Middle frontal gyrus (tissue), 1 donor: ENCODE results near the gene KCTD16.

Source experiments
- DNase-seq: peaks from one replicate; pipeline ENCODE4 v3.0.0-alpha.2; 2015; ENCODE audit warnings: low spot score; ENCODE audit errors: extremely low spot score

The KCTD16 gene

DNA sequence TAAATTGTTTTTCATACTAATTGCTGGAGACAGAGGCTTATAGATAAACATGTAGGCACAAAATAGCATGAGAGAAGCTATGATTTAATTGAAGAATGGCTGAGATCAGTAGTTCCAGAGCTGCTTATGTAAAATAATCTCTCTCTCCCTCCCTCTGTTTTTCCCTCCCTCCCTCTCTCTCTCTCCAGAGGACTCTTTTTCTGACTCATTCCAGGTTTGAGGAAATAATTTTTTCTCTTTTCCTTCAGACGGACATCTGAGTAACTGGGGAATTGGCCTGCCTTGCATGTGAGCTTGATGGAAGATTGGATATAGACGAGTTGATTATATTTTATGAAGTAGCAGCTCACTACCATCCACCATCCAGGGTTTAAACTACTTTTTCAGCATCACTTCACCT is 35.5 kb downstream of the KCTD16 start:
- DNase-seq: no peak

DNA sequence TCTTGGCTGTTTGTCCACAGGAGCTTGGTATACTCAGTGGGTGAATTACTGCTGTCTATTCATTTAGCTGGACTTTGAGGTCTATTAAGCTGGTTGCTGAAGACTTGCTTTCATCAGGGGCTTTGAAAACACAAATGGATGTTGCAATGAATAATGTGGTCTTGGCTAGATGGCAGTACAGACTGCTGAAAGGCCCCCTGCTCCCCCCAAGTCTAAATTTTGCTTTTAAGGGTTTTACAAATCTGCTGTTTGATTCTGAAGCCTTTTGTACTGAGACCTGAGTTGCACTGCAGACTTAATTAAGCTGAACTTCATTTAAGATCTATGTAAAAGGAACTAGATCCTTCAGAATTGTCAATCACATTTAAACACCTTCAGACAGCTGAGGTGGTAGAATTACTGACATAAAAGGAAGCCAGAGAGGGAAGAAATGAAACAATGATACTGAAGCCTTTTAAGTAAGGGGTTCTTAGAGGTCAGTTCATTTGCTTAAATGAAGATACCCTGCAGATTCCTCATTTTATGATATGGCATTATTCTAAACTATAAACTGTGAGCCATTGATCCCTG is 37.3 kb downstream of the KCTD16 start:
- DNase-seq: no peak

DNA sequence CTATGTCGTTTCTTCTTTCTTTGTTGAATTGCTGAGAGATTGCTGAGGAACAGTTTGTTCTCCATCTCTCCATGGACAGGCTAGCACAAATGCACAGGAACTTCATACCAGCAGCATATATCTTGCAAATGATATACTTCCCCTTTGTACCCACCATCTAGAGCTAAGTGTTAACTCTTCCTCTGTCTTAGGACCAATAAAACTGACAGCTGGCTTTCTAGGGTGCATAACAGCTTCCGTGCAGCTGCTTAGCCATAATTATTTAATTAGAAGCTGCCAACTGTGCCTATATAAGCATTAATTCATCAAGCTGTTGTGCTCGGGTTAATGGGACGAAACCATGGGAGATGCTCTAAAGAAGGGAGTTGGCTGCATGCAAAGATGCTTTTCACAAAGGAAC is 38.7 kb downstream of the KCTD16 start:
- no peak for DNase-seq

DNA sequence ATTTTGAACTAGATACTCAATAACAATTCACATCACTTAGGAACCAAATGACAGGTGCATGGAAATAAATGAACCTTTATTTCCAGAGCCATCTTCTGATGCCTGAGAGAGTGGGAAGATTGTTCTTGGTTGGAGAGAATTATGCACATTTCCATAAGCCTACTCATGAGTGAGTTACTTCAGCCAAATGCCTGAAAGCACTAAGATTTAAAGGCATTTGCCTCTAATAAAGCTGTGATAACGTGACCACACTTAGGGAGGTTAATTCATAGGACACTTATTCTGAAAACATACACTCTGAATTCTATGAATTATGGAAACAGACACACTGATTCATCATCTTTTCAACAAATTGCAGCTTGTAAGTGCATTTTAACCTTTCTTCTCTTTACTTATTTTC is 40.0 kb downstream of the KCTD16 start:
- no peak for DNase-seq

DNA sequence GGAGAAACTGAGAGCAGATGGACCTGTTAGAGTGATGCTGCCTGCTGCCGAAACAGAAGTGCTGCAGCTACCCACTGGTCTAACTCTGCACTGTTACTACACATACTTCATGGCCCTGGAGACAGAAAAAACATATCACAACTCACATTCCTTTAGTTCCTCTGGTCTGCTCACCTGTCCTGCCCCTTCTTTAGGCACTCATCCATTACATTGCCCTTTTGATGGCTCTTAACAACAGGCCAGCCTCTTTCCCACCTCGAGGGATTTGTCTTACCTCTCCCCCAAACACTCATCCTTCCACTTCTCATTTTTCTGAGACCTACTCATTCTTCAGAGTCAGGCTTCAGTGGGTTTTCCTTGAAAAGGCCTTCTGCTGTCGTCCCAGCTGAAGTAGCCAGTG is 49.2 kb downstream of the KCTD16 start:
- DNase-seq: no peak

DNA sequence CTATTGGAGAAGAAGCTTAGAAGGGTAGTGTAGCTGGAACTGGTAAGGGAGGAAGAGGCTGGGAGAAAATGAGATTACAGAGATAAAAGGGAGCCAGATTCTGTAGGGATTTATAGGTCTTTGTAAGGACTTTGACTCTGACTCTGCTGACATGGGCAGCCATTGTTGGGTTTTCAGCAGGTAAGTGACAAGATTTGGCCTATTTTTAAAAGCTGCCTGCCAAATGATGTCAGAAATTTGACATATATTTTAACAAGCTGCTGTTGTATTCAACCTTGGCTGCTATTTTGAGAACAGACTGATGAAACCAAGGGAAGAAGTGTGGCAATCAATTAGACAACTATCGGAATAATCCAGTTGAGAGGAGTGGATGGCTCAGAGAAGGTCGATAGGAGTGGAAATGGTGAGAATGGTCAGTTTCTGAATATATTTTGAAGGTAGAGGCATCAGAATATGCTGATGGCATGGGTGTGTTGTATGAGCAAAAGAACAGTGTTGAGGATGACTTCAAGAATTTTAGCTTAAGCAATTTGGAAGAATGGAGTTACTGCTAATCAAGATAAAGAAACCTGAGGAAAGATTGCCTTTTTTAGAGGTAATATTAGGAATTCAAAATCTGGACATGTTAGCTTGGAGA is 56.8 kb downstream of the KCTD16 start:
- no peak for DNase-seq

DNA sequence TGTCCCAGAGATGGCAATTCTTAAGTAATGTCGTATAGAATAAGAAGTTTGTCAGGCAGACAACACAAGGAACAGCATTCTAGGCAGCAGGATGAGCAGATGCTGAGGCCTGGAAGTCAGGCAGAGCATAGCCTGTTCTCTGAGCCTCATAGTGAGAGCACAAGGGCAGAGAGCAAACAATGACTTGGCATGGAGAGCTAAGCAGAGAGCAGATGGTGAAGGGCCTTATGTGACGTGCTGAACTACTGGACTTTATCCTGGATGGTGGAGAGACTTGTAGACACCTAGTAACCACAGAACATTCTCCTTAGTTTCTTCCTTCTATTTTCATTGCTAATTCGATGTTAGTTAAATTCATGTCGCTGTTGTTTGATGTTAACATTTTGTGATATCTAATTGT is 60.1 kb downstream of the KCTD16 start:
- no peak for DNase-seq

DNA sequence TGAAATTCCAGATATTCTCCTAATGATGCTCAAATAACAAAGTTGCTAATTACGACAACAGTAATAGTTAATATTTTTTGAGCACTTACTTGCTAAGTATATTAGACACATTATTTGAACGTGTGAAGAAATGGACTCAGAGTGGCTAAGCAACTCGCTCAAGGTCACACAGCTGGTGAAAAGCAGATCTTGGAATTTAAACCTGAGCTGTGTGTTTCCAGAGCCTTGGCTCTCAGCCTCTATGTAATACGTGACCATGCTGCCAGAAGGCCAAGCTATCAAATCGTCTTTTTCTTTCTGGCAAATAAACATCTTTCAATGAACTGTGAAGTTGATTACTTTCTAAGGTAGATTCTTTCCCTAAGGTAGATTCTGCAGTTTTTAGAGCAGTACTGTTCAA is 61.6 kb downstream of the KCTD16 start:
- DNase-seq: no peak

DNA sequence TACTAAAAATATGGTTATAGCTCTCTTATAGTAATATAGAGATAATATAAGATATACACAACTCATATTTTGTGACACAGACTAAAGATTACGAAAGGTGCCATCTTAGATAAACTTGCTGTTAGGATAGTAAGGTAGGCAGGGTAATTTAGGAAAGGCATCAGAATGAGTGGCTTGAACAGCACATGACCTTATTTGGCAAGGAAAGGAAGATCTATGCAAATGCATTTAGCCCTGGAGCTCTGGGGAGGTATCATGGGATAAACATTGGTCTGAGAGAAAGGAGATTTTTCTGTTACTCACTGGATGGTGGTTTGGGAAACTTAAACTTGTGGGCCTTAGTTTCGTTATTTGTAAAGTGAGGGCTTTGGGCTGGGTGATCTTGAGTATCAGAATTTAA is 65.8 kb downstream of the KCTD16 start:
- no peak for DNase-seq

DNA sequence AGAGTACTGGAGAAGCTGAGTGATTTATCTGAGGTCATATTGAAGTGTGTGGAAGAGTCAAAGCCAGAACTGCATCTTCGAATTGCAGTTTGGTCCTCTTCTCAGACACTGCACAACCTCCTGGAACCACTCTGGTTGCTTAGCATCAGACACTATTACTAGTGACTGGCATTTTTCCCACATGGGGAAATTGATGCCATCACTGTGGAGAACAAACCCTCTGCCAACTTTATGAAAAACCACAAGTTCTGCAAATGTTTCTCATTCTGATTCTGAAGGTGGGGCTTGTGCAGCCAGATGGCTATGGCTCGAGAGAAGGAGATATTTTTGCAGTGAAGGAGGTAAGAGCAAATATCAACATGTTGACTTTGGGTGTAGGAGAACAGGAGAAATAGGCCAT is 67.2 kb downstream of the KCTD16 start:
- DNase-seq: no peak

DNA sequence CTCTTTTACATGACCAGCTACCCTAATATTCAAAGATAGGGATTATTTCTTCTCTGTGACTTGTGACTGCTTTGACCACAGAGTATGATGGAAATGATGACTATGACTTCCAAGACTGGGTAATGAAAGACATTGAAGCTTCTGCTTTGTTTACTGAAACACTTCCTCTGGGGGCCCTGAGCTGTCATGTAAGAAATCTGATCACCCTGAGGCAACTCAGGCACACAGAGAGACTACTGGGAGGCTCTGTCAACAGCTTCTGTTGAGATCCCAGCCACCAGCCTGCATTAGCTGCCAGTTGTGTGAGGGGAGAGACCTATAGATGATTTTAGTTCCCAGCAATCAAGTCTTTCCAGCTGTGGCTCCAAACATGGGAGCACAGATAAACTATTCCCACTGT is 76.5 kb downstream of the KCTD16 start:
- no peak for DNase-seq

DNA sequence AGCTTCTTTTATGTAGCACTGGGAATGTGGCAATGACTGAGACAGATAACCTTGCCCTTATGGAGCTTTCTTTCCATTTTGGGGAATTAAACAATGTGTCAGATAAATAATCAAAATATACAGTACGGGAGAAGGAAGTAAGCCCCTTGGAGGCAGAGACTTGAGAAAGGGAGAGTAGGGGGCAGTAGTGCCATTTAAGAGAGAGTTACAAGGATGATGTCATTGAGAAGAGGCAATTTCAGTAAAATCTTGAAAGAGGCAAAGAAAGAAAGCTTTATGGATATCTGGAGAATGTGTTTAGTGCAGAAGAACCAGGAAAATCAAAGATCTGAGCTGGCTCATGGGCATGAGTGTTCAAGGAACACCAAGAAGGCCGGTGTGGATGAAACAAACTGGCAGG is 77.3 kb downstream of the KCTD16 start:
- no peak for DNase-seq

DNA sequence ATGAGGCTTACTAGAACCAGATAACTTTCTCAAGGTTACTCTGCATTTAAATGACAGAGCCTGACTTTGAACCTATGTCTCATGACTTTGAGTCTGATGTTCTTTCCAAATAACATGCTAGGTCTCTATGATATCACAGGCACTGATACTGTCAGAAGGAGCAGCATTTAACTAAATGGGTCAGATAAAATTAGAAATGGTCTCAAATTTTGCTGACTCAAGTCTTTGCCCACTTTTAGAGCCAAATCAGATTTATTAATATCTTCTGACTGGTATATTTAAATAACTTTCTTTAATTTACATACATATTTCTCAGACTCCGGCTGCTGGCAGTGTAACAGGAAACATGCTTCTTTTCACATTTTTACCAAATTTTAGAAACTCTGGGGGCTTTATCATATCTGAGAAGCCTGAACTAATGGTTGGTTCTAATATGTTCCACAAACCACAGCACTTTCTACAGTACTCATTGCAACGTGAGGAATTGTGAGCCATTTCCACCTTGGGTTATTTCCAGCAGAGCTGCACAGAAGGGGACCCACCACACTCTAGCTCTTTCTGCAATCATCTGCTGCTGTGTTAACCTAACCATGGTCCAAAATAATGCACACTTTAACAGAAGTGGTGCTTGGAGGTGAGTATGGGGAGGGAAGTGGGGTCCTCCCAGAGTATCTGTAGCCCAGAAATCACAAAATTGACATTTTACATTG is 79.2 kb downstream of the KCTD16 start:
- no peak for DNase-seq

DNA sequence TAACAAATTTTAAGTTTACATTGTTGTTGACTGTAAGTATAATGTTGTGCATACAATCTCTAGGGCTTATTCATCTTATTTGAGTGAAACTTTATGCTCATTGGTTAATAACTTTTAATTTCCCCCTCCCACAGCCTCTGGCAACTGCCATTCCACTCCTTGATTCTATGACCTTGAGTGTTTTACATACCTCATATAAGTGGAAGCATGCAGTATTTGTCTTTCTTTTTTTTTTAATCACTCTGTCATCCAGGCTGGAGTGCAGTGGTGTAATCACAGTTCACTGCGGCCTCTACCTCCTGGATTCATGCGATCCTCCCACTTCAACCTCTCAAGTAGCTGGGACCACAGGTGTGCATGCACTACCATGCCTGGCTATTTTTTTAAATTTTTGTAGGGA is 83.9 kb downstream of the KCTD16 start:
- DNase-seq: no peak

DNA sequence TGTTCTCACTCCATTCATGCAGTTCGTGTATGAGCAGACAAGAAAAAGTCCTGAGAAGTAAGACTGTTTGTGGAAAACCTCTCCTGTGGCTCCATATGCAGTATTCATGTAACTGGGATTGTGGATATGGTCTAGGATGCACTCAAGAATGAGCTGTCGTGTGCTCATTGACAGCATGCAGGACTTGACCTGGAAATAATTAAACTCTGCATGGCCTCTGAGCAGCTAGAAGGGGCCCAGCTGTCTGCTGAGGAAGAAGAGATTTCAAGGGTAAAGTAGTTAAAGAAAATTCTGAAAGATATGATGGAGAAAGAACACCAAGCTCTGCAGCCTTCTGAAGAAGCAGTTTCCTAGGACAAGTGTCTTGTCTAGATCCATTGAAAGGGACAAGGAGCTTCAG is 89.4 kb downstream of the KCTD16 start:
- DNase-seq: no peak

DNA sequence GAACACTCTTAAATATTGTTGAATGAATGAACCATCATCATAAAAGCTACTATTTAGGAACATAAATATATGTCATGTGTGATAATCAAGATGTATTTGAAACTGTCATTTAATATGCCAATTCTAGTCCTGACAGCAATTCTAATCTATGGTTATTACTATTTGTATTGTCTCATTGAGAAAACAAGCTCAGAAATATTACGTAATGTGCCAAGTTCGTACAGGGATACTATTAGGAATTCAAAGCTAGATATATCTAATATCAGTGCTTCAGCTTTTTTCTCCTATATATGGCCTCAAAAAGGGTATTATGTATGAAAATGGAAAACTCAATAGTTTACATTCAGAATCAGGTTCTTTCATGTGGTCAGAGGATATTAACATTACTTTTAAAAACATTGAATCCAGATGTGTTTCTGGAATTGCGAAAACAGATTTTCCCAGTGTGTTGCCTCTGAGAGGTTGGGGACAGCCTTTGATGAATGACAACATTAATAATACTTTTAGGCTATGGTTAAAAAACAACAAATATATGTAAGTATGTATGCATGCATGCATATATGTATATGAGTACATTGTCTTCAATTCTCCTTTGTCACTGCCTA is 95.1 kb downstream of the KCTD16 start:
- no peak for DNase-seq

DNA sequence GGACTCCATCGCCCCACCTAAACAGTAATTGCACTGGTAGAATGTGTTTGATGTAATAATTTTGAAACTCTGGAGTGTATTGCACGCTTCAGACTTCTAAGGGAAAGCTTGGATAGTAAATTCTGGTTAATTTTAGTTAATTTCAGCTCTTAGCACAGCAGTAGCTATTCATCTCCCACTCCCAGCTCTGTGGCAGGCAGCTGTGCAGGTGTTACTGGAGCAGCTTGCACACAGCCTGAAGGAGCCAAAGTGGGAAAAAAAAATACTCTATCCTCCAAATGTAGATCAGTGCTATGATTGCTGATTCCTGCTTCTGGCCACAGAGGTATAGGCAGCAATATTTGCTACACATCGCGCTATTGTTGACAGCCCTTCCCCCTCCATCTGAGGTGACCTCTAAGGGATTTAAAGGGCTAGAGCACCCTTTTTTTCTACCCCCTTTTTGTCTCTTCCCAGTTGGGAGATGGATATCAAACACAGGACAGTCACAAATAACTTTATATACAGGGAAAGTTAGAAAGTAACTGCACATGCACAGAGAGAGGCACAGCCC is 97.4 kb downstream of the KCTD16 start:
- DNase-seq: no peak

DNA sequence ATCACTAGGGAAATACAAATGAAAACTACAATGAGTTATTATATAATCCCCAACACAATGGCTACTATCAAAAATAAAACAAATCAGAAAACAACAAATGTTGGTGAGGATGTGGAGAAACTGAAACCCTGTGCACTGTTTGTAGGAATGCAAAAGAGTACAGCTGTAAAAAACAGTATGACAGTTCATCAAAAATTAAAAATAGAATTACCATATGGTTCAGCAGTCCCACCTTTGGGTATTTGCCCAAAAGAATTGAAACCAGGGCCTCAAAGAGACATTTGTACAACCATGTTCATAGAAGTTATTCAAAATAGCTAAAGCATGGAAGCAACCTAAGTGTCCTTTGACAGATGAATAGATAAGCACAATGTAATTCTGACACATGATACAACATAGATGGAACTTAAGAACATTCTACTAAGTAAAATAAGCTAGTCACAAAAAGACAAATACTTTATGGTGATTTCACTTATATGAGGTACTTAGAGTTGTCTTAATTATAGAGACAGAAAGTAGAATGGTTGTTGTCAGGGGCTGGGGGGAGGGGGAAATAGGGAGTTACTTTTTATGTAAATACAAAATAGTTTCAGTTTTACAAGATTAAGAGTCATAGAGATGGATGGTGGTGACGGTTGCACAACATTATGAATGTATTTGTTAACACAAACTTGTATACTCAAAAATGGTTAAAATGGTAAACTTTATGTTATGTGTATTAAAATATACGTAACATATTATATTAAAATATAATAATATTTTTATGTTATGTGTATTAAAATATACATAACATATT is 102.8 kb downstream of the KCTD16 start:
- DNase-seq: no peak

DNA sequence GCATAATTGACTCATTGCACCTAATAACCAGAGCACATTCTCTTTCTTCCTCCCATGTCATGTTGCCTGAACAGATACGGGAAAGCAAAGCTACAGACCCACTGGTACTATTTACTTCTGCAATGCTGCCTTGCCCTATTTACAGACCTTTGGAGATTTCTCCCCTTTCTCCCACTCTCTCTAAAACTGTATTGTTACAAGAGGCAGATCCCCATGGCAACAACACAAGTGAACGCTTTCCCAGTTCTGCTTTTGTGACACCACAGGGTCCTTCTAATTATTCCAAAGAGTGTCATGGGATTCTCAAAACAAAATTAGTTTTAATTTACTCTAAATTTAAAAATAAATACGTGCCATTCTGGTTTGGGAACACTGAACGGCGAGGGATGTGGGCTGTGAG is 104.7 kb downstream of the KCTD16 start:
- DNase-seq: no peak

DNA sequence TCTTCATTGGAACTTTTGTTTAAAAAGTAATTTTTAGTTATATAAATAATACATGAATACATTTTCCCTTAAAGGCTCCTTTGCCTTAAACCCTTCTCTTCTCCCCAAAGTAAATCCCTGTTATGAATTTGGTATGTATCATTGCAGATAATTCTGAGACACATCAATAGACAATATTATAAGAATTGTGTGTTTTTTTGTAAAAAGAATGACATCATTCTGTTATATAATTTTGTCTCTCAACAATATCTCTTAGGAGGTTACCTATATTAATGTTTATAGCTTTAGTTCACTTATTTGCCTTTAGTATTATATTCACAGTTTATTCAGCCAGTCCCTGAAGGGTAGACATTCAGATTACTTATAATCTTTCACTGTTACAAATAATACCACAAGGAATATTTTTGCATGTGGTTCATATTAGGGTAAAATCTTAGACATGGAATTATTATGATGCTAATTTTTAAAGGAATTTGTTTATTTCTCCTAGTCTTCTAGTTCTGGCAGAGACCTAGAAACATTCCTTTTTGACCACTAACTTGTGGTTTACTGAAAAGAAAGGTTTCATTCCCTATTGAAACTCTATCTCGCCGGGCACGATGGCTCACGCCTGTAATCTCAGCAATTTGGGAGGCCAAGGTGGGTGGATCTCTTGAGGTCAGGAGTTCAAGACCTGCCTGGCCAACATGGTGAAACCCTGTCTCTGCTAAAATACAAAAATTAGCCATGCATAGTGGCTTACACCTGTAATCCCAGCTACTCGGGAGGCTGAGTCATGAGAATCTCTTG is 105.6 kb downstream of the KCTD16 start:
- DNase-seq: no peak

DNA sequence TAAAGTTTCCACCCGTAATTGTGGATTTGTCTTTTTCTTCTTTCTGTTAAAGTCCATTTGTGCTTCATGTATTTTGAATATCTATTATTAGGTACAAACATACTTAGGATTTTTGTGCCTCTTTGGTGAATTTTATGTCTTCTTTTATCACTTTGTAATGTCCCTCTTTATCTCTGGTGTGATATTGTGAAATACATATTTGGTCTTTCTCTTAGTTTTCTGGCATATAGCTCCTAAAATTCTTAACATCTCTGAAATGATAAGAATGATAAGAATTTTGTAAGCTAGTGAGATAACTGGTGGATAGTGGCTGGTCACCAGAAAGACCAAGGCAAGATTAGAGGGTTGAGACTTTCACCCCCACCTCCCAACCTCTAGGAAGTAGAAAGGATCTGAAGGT is 111.1 kb downstream of the KCTD16 start:
- DNase-seq: no peak
